SIG-M5 treated with dmso at 0.1 percent for 504 hours (cell line): ENCODE results near the gene RNASE4.
"Not testable (repeated sequence)": the region's sequence is repeated elsewhere in the genome, so short reads cannot be mapped to it uniquely, and the experiment has no call there.

Source experiments
- DNase-seq: peaks from one replicate; lab custom pipeline; 2025; ENCODE audit not compliant: unreplicated experiment; lab: John Stamatoyannopoulos, UW

RNASE4 gene, protein sequence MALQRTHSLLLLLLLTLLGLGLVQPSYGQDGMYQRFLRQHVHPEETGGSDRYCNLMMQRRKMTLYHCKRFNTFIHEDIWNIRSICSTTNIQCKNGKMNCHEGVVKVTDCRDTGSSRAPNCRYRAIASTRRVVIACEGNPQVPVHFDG

GRCh38 chr14:20683891-20684661, at the start of gene RNASE4:
RNASE4 (plus strand) TSS chr14:20684560; CDS start chr14:20699372, 14,812 bp downstream.
- DNase-seq = peak; percentile 86

GRCh38 chr14:20641591-20641990, 42.8 kb upstream of the RNASE4 start, which contains the start of gene OR6S1:
OR6S1 (minus strand) TSS chr14:20641691; CDS start chr14:20641691, 0 bp downstream.
- DNase-seq = no peak

DNA sequence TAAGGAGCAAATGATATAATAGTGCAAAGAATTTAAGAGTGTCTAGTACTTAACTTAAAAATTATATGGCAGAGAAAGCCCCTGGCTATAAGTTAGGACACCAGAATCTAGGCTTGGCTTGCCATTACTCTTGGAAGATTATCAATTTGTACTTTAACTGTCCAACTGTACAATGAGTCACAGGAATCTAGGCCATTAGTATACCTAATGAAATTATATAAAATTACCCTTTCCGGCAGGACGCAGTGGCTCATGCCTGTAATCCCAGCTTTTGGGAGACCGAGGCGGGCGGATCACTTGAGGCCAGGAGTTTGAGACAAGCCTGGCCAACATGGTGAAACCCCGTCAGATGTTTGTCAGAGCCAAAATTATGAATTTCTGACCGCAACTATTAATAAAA, 42.2 kb upstream of the RNASE4 start:
- DNase-seq = no peak

DNA sequence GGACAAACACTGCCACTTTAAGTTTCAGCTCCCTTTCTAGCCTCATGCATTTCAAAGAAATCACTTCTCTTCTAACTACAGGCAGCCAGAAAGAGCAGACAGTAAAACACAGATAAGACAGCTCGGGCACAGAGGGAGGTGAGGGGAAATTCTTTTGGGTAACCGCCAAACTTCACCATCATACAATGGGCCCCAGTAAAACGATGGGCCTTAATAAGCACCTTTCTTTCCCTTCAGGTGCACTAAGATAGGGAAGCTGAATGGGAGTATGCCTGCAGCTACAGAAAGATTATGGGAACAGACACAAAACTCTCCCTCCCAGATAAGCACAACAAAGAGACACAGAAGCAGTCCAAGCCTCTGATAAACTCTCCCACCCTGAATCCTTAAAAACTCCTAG, 41.6 kb upstream of the RNASE4 start:
- not testable (repeated sequence) for DNase-seq

- no peak for DNase-seq
These were observed 39.8 kb upstream of the RNASE4 start for GRCh38 chr14:20644520-20644919.

DNA sequence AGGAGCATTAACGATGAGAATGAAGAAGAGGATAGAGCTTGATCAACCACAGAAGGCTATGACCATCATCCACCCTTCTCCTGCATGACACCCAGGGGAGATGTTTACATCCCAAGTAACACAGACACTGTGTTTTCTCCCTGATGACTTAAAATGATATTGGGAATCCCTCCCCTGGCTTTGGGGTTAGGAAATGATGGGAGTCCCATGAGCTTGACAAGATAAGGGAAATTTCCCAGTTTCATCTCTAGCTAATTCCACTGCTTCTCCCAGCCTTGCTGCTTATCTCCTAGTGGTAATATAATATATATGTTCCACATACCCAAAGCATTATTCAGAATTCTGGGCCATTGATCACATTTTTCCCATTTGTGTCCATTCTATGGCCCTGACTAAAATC, 38.9 kb upstream of the RNASE4 start:
- DNase-seq = no peak

- DNase-seq = no peak
These were observed 31.1 kb upstream of the RNASE4 start for GRCh38 chr14:20652996-20653975.

DNA sequence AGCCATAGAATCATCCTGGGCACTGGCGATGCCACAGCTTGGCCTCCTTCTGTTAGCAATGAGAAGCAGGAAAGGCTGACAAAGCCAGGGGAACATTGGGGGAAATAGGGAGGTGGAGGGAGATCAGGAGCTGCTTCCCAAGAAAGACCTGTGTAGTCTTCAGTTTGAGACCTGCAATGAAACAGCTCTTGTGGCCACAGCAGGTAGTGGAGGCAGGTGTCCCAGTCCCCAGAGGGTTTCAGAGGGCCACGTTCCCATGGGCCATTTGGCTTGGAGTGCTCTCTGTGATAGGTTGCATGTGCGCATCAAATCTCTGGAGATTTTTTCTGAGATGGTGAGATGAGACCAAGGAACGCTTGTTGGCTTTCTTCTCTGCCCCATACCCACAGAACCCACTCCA, 28.5 kb upstream of the RNASE4 start:
- DNase-seq = no peak

- no peak for DNase-seq
These were observed 28.1 kb upstream of the RNASE4 start for GRCh38 chr14:20656274-20656673.

GRCh38 chr14:20657216-20658211, 26.8 kb upstream of the RNASE4 start:
- DNase-seq = peak; percentile 51

DNA sequence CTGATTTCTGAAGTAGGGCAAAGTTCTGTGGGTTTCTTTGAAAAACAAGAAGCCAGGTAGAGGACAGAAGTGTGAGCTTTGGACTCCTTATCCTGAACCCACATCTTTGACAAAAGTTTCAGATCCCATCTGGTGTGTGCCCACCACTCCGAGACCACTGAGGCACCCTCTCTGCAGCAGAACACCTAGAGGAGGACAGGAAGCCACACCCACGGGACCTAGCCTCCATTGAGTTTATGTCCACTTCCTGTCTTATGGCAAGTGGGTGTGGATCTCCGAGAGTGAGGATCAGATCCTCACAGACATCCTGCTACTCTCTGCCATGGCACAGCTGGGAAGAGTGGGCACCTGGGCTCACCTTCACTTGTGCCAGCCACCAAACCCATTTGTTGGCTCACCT, 26.1 kb upstream of the RNASE4 start:
- no peak for DNase-seq

GRCh38 chr14:20659336-20659735, 25.0 kb upstream of the RNASE4 start:
- no peak for DNase-seq

DNA sequence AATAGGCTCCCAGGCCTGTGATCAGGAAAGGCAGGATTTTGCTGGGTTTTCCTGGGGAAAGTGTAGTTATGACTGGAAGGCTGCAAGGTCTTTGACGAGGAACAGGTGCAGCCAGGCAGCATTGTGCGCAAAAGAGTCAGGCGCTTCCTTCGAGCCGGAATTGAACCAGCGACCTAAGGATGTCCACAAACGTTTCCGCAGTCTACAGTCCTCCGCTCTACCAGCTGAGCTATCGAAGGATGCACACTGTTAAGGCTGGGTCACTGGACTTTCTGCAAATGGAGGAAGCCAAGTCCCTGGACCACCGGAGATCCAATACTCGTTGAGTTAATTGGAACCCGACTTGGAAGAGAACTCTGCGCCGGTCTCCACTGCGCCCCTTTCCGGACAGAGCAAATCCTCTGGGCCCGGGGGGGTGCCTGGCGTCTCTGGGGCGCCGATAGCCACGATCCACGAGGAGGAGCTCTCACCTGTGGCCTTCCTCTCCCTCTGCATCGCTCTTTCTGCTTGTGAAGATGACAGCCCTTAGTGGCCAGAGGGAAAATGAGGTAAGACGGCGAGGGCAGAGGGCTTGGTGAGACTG, 24.5 kb upstream of the RNASE4 start:
- no peak for DNase-seq

- no peak for DNase-seq
These were observed 23.2 kb upstream of the RNASE4 start for GRCh38 chr14:20661197-20661596.

- DNase-seq = peak; percentile 62
These were observed 21.2 kb upstream of the RNASE4 start for GRCh38 chr14:20662968-20663732.

DNA sequence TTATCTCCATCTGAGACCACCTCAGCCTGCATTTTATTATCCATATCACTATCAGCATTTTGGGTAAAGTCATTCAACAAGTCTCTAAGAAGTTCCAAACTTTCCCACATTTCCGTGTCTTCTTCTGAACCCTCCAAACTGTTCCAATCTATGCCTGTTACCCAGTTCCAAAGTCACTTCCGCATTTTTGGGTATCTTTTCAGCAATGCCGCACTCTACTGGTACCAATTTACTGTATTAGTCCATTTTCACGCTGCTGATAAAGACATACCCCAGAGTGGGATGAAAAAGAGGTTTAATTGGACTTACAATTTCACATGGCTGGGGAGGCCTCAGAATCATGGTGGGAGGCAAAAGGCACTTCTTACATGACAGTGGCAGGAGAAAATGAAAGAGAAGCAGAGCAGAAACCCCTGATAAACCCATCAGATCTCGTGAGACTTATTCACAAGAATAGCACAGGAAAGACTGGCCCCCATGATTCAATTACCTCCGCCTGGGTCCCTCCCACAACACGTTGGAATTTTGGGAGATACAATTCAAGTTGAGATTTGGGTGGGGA, 17.9 kb upstream of the RNASE4 start:
- not testable (repeated sequence) for DNase-seq

DNA sequence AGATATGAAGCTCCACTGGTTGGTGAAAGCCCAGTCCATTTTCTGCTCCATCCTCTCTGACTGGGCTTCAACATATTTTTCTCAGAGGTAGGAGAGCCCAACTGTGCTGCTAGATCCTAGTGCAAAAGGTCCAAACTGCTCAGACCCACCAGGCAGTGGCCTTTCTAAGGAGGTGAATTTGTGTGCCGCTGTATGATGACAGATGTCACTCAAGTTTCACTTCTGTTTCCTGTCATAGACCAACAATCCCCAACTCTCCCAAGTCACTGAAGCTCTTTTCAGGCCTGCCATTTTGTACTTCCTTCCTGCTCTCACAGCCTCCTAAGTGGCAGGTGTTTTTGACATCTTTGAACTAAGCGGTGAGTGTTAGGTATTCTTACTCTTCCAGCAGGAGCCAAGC, 16.4 kb upstream of the RNASE4 start:
- no peak for DNase-seq

DNA sequence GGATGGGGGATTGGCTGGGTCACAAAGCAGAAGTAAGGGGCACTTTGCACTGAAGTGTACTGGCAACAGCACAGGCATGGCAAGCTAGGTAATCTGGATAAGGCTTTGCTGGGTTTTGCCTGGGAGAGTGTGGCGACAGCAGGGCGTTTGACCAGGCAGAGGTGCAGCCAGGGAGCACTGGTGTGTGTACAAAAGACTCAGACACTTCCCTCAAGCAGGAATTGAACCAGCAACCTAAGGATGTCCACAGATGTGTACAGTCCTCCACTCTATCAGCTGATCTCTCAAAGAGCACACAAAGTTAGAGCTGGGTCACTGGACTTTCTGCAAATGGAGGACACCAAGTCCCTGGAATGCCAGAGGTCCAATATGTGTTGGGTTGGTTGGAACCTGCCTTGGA, 15.4 kb upstream of the RNASE4 start:
- no peak for DNase-seq
